GM12864 (cell line): Measurements from ENCODE around the gene LRRC18.

ENCODE experiments used
- DNase-seq: peaks from one replicate; pipeline ENCODE4 v3.0.0-alpha.2; 2011; ENCODE audit warnings: low read depth
- H3K4me3 ChIP-seq: 2 replicates; pipeline ENCODE4 v1.5.1; 2011; ENCODE audit warnings: mild to moderate bottlenecking, low read depth, low read length, control low read depth
- CTCF ChIP-seq: IDR thresholded peaks from 2 replicates; pipeline ENCODE4 v1.5.1; 2011; ENCODE audit warnings: low read depth, mild to moderate bottlenecking, moderate library complexity, low read length, control low read depth, inconsistent platforms; ENCODE audit errors: missing control alignments

The LRRC18 gene

GRCh38 chr10:48879451-48879850 lies 60.2 kb downstream of the LRRC18 start:
- no peak for TF ChIP-seq CTCF
- DNase-seq, result no peak
- no peak overlapping the region for H3K4me3 ChIP-seq

DNA sequence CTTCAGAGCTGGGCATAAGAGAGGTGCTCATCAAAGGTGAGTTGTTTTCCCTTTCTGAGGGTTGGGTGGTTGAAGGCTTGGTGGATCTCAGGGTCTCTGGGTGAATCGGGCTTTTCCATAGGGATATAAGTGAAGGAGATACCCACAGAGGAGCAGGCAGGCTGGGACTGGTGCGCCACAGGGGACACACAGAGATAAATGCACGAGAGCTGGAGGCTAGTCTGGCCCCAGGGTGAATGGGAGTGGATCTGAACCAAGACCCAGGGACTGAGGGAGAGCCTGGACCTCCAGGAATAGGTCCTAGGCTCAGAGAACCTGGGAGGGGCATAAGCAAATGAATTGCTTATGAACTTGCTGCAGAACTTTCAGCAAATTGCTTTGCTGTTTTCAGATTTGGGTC lies 61.5 kb downstream of the LRRC18 start:
- TF ChIP-seq CTCF, result no peak
- H3K4me3 ChIP-seq, result no peak overlapping the region
- DNase-seq, result no peak

DNA sequence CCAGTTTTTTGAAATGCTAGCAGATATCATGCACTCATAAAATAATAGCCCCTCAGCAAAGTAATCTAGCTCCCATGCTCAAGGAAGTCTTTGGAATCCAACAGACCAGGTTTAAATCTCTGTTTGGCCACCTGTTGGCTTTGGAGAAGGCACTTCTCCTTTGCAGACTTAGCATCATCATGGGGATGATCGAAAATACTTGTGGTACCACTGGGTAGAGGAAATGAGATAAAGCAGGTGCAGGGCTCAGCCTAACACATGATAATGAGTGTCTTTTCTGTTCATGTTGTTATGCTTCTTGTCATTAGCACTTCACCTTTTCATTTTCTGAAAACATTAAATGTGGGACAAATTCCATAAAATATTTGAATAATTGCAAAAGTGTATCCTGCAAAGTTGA lies 67.4 kb downstream of the LRRC18 start:
- TF ChIP-seq CTCF, result no peak
- no peak for DNase-seq

More for the DNA sequence above, 67.4 kb downstream of the LRRC18 start:
- no peak overlapping the region for H3K4me3 ChIP-seq
